Measurements from ENCODE around the gene INSYN2B. TPM values are rescaled to one million over a fixed set of nuclear protein-coding genes. Genes with fewer than 3 reads are reported as not detected.
A peak's percentile ranks its signal among the peaks of the same experiment; 100 is the strongest.

The INSYN2B gene
- total and polyA plus RNA-seq, 2 of the 4 experiments (the other 2 are of a cell fraction): 9.1 to 33.5 TPM

- TF ChIP-seq CTCF (conservative IDR thresholded peaks at IDR 0.05; ENCODE audit: low read depth, low read length): peak; percentile 89
- TF ChIP-seq POLR2A (IDR thresholded peaks at IDR 0.05; ENCODE audit: low read depth, low read length): peak; percentile 55
- TF ChIP-seq CEBPB (IDR thresholded peaks at IDR 0.05; ENCODE audit: low read depth, low read length): no peak
- TF ChIP-seq NFE2L2 (IDR thresholded peaks at IDR 0.05; ENCODE audit: low read depth, low read length): no peak
- TF ChIP-seq BHLHE40 (IDR thresholded peaks at IDR 0.05; ENCODE audit: low read depth, low read length): peak; percentile 26; the same call in 1 of the 2 replicates
Measured at GRCh38 chr5:169980418-169981053, at the start of gene INSYN2B (continued).

GRCh38 chr5:170028124-170028523 is 47.8 kb upstream of the INSYN2B start:
- H3K18ac ChIP-seq (ENCODE audit: low read depth, low read length): no peak overlapping the region
- H4K20me1 ChIP-seq (ENCODE audit: insufficient read depth, low read length): no peaks in the 10 kb centered on the region
- no CpG with 5 or more reads among the region's 2 CpGs for WGBS, 2 experiments (ENCODE audit: extremely low coverage in 2 of 2, insufficient read length in 1 of 2)
- no peak overlapping the region for H4K8ac ChIP-seq (ENCODE audit: low read depth in 2 of 2, low read length in 2 of 2)
- DNase-seq: no peak
- no TSS peak for BruUV-seq (replicated peaks)
- intact Hi-C loops (cut with micrococcal nuclease) (no loop called here), in situ Hi-C loops (cut with MboI; ENCODE audit: low sequenced_read_pairs) (no loop called here), dilution Hi-C loops (cut with HindIII; ENCODE audit: low sequenced_read_pairs, unreplicated experiment) (no loop called here)
- no peak overlapping the region for H4K91ac ChIP-seq (ENCODE audit: insufficient read depth, low read depth, low read length)
- no peaks in the 10 kb centered on the region for H3K9me1 ChIP-seq (ENCODE audit: insufficient read depth, low read length)
- H3K36me3 ChIP-seq (ENCODE audit: control insufficient read depth, insufficient read depth, low read length): no peaks in the 10 kb centered on the region
- H2BK5ac ChIP-seq (ENCODE audit: low read depth, low read length, poor library complexity, severe bottlenecking): no peak overlapping the region
- ATAC-seq (ENCODE audit: low read depth): no peak
- no peak overlapping the region for H2BK20ac ChIP-seq (ENCODE audit: low read depth, low read length)
- H3K27me3 ChIP-seq (ENCODE audit: control insufficient read depth, insufficient read depth, low read length): peaks cover 4% of the 10 kb centered on the region
- H4K5ac ChIP-seq (ENCODE audit: low read depth, low read length): no peak overlapping the region
- no peaks in the 10 kb centered on the region for H3K79me1 ChIP-seq (ENCODE audit: low read depth in 1 of 2, low read length in 2 of 2)
- H3K56ac ChIP-seq (ENCODE audit: extremely low read depth, insufficient read depth, low read length): no peak overlapping the region
- no peak overlapping the region for H3K27ac ChIP-seq (ENCODE audit: insufficient read depth, low read length)
- no peak overlapping the region for H2AFZ ChIP-seq (replicated peaks; ENCODE audit: low read length, poor library complexity)
- no peak overlapping the region for H3K9ac ChIP-seq (ENCODE audit: low read depth, low read length)
- H3K4me2 ChIP-seq (ENCODE audit: low read depth, low read length): no peak overlapping the region
- no peak overlapping the region for H3K14ac ChIP-seq (replicated peaks; ENCODE audit: low read depth, low read length)
- no peaks in the 10 kb centered on the region for H3K9me3 ChIP-seq (ENCODE audit: control insufficient read depth, insufficient read depth, low read length)
- H2AK9ac ChIP-seq (replicated peaks; ENCODE audit: low read depth, low read length, poor library complexity): no peak overlapping the region
- POLR2A ChIA-PET (ENCODE audit: unreplicated experiment): no interaction called here
- no peak overlapping the region for H3K23ac ChIP-seq (ENCODE audit: low read depth, low read length)
- no peak overlapping the region for H3K4ac ChIP-seq (ENCODE audit: low read depth, low read length)
- TF ChIP-seq CEBPB (IDR thresholded peaks at IDR 0.05; ENCODE audit: low read depth, low read length): peak; percentile 76
- TF ChIP-seq CHD1 (IDR thresholded peaks at IDR 0.05; ENCODE audit: low read depth, low read length): no peak
- no peak overlapping the region for H2BK15ac ChIP-seq (ENCODE audit: low read depth, low read length)
- H3K4me1 ChIP-seq (ENCODE audit: control insufficient read depth, insufficient read depth, low read length): no peaks in the 10 kb centered on the region
- no peak overlapping the region for H2BK120ac ChIP-seq (ENCODE audit: low read depth, low read length)
- H3K4me3 ChIP-seq (ENCODE audit: insufficient read depth, low read depth, low read length): no peak overlapping the region
- CTCF ChIA-PET: no interaction called here
- no peak overlapping the region for H2AK5ac ChIP-seq (ENCODE audit: low read depth, low read length)
